DMS79 treated with DMSO at 0.1 percent for 48 hours (cell line): Measurements from ENCODE around the gene FOXI1.

ENCODE experiments used
- DNase-seq: peaks from one replicate; lab custom pipeline; 2025; lab: John Stamatoyannopoulos, UW

Gene FOXI1

GRCh38 chr5:170150713-170151096 lies 45.0 kb downstream of the FOXI1 start:
- DNase-seq = no peak

- DNase-seq = no peak
Observed at GRCh38 chr5:170151097-170151831, 45.6 kb downstream of the FOXI1 start.

- DNase-seq = no peak
Observed at GRCh38 chr5:170152767-170153166, 47.1 kb downstream of the FOXI1 start.

DNA sequence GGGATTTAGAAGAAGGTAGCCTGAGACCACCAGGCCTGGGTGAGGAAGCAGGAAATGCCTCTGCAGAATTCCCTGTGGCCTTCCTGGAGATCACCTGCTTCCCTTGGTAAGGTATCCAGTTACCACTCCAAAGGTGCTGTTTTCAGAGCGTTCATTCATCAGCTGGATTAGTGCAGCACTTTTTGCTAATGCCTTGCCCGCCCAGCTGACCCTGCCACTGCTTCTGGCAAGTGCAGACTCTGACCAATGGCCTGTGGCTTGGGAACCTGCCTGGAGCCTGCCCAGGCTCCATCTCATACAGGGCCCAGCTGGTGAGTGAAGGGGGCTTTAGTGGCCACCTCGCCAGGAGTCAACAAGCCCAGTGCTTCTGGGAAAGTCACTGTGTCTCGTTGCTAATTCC lies 48.6 kb downstream of the FOXI1 start:
- DNase-seq = no peak

- no peak for DNase-seq
Observed at GRCh38 chr5:170154744-170155143, 49.0 kb downstream of the FOXI1 start.

DNA sequence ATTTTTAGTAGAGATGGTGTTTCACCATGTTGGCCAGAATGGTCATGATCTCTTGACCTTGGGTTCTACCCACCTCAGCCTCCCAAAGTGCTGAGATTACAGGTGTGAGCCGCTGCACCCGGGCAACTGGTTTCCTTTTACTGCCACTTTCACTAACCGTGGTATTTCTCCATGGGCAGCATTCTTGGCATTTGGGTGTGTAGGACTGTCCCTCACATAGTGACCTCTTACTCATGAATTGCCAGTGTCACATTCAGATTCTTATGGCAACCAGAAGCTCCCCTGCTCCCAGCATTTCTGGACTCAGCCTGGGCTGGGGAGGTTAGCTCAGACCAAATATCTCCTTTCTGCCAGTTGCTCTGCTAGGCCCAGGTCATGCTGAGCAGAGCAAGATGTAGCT lies 50.1 kb downstream of the FOXI1 start:
- DNase-seq = no peak

DNA sequence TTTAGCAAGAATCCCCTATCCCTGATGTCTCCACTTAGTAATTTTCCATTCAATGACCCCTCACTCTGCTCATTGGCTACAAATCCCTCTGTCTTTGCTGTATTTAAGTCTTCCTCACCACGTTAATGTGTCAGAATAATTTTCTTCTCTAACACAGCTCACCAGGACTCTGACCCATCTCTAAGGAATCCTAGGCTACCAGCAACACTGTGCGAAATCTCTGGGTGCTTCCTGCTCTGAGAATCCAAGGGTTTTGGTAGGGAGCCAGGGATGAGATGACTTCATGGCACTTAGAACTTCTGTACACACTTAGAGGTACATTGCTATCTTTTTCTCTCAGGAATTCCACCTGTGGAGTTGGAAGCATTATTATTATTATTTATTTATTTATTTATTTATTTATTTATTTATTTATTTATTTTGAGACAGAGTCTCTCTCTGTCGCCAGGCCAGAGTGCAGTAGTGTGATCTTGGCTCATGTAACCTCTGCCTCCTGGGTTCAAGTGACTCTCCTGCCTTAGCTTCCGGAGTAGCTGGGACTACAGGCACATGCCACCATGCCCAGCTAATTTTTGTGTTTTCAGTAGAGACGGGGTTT lies 53.5 kb downstream of the FOXI1 start:
- DNase-seq = no peak
